ENCODE measurements around the gene TBXA2R. TPM values are rescaled to one million over a fixed set of nuclear protein-coding genes. Genes with fewer than 3 reads are reported as not detected.
"Not testable (repeated sequence)": the region's sequence is repeated elsewhere in the genome, so short reads cannot be mapped to it uniquely, and the experiment has no call there.

The TBXA2R gene
- total and polyA plus RNA-seq, 2 of the 4 experiments (the other 2 are of a cell fraction), result 0.36 to 2.3 TPM

- DNase-seq; H3K4ac ChIP-seq (ENCODE audit: low read depth, low read length); H2BK15ac ChIP-seq (ENCODE audit: low read depth, low read length); H3K27me3 ChIP-seq (ENCODE audit: control insufficient read depth, insufficient read depth, low read length); H3K4me3 ChIP-seq (ENCODE audit: insufficient read depth, low read depth, low read length); H4K5ac ChIP-seq (ENCODE audit: low read depth, low read length); H3K27ac ChIP-seq (ENCODE audit: insufficient read depth, low read length); CTCF ChIA-PET; dilution Hi-C loops (cut with HindIII; ENCODE audit: low sequenced_read_pairs, unreplicated experiment); H3K56ac ChIP-seq (ENCODE audit: extremely low read depth, insufficient read depth, low read length); in situ Hi-C loops (cut with MboI; ENCODE audit: low sequenced_read_pairs); H3K9me1 ChIP-seq (ENCODE audit: insufficient read depth, low read length); H3K4me2 ChIP-seq (ENCODE audit: low read depth, low read length); H2BK5ac ChIP-seq (ENCODE audit: low read depth, low read length, poor library complexity, severe bottlenecking); H3K18ac ChIP-seq (ENCODE audit: low read depth, low read length); H3K23ac ChIP-seq (ENCODE audit: low read depth, low read length); H4K91ac ChIP-seq (ENCODE audit: insufficient read depth, low read depth, low read length); ATAC-seq (ENCODE audit: low read depth); H3K4me1 ChIP-seq (ENCODE audit: control insufficient read depth, insufficient read depth, low read length); H2AK5ac ChIP-seq (ENCODE audit: low read depth, low read length); H3K9me3 ChIP-seq (ENCODE audit: control insufficient read depth, insufficient read depth, low read length); H2BK120ac ChIP-seq (ENCODE audit: low read depth, low read length); H2BK20ac ChIP-seq (ENCODE audit: low read depth, low read length); H3K9ac ChIP-seq (ENCODE audit: low read depth, low read length); H2AFZ ChIP-seq (replicated peaks; ENCODE audit: low read length, poor library complexity); H4K8ac ChIP-seq (ENCODE audit: low read depth in 2 of 2, low read length in 2 of 2); BruUV-seq (replicated peaks); H3K14ac ChIP-seq (replicated peaks; ENCODE audit: low read depth, low read length); H2AK9ac ChIP-seq (replicated peaks; ENCODE audit: low read depth, low read length, poor library complexity): not testable (repeated sequence)
- POLR2A ChIA-PET (ENCODE audit: unreplicated experiment), result interaction anchor here (0.6 kb wide), 1 partner anchor 678 kb away, joined by 5 read pairs; no protein-coding TSS in a partner anchor
- peaks cover 20% of the 10 kb centered on the region for H3K36me3 ChIP-seq (ENCODE audit: control insufficient read depth, insufficient read depth, low read length)
- H4K20me1 ChIP-seq (ENCODE audit: insufficient read depth, low read length), result peaks cover 19% of the 10 kb centered on the region
- H3K79me1 ChIP-seq (ENCODE audit: low read depth in 1 of 2, low read length in 2 of 2), result peaks cover 11 to 30% of the 10 kb centered on the region in 2 experiments; a peak in 3 of 4 replicates
- WGBS, 2 experiments (ENCODE audit: extremely low coverage in 2 of 2, insufficient read length in 1 of 2), result no CpG with 5 or more reads among the region's 9 CpGs
- intact Hi-C loops (cut with micrococcal nuclease), result loop anchor here (5.0 kb wide), 1 partner anchor 121 kb away; the partner anchor contains the start of gene FZR1
These were observed 22.1 kb upstream of the TBXA2R start for GRCh38 chr19:3628766-3629165.
